Measurements from ENCODE around the gene GTPBP4.
A peak's percentile ranks its signal among the peaks of the same experiment; 100 is the strongest.
"Not testable (repeated sequence)": the region's sequence is repeated elsewhere in the genome, so short reads cannot be mapped to it uniquely, and the experiment has no call there.

Gene GTPBP4

DNA sequence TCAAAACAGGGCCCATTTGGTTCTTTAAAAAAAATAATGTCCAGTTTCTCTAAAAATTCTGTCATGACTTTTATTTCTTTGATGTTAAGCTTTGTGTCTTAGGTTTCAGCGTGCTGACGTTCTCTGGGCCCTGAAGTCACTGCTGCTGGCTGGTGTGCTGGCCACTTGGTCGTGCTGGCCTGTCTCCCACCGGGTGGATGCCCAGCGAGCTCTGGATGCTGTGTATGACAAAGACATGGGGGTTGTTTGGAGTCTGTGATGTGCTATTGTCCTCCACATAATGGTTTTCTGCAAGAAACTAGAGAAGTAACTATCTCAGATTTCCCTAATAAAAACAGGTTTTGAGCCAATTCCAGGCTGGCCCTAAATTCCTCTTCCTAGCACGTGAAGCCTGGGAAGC lies 47.0 kb downstream of the GTPBP4 start:
- H3K4me3 ChIP-seq, result no peak overlapping the region
- H4K20me1 ChIP-seq, result peaks cover 13% of the 10 kb centered on the region
- 0 out of 2 replicates have a peak overlapping the region, but pooled peaks have one; percentile 3 for H3K9ac ChIP-seq
- H3K4me1 ChIP-seq, result peaks cover 63% of the 10 kb centered on the region
- TF ChIP-seq Cebpa-rat (IDR thresholded peaks at IDR 0.05), result no peak
- H3K27me3 ChIP-seq, result no peaks in the 10 kb centered on the region
- no peaks in the 10 kb centered on the region for H3K9me3 ChIP-seq
- no peak overlapping the region for H3K4me2 ChIP-seq
- H3K27ac ChIP-seq, result 0 out of 2 replicates have a peak overlapping the region, but pooled peaks have one; percentile 13
- H3K36me3 ChIP-seq, result peaks cover 34% of the 10 kb centered on the region

- H3K36me3 ChIP-seq, result peaks cover 44% of the 10 kb centered on the region
- H3K4me2 ChIP-seq, result no peak overlapping the region
- no peak overlapping the region for H3K4me3 ChIP-seq
- H3K27ac ChIP-seq, result no peak overlapping the region
- H3K27me3 ChIP-seq, result no peaks in the 10 kb centered on the region
- no peaks in the 10 kb centered on the region for H3K9me3 ChIP-seq
- peaks cover 18% of the 10 kb centered on the region for H4K20me1 ChIP-seq
- TF ChIP-seq Cebpa-rat (IDR thresholded peaks at IDR 0.05), result no peak
- no peak overlapping the region for H3K9ac ChIP-seq
- peaks cover 74% of the 10 kb centered on the region for H3K4me1 ChIP-seq
Measured at GRCh38 chr10:1036341-1036791, 48.1 kb downstream of the GTPBP4 start.

DNA sequence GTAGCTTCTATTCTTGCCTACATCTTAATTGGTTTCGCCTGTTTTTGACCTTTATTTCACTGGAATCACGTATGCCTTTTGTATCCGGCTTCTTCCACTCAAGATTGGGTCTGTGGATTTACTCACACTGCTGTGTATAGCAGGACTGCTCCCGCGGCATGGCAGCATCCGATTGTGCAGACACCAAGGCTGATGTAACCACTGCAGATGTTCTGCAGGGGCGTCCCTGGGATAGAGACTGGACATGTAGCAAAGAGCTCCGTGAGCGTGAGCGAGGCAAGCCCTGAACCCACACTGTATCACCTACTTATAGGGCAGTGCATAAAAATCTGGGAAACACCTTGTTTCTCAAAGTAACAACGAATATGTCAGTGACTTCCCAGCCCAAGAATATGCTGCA lies 48.9 kb downstream of the GTPBP4 start:
- no peak overlapping the region for H3K4me3 ChIP-seq
- peaks cover 18% of the 10 kb centered on the region for H4K20me1 ChIP-seq
- no peak overlapping the region for H3K27ac ChIP-seq
- H3K9ac ChIP-seq, result no peak overlapping the region
- H3K9me3 ChIP-seq, result no peaks in the 10 kb centered on the region
- H3K36me3 ChIP-seq, result peaks cover 52% of the 10 kb centered on the region
- TF ChIP-seq Cebpa-rat (IDR thresholded peaks at IDR 0.05), result no peak
- no peaks in the 10 kb centered on the region for H3K27me3 ChIP-seq
- H3K4me2 ChIP-seq, result no peak overlapping the region
- peaks cover 77% of the 10 kb centered on the region for H3K4me1 ChIP-seq

GRCh38 chr10:1038769-1039168 lies 50.5 kb downstream of the GTPBP4 start:
- H3K9me3 ChIP-seq, H3K4me3 ChIP-seq, H3K27me3 ChIP-seq, H3K27ac ChIP-seq, H3K9ac ChIP-seq: not testable (repeated sequence)
- H3K4me1 ChIP-seq, result peaks cover 74% of the 10 kb centered on the region
- H3K4me2 ChIP-seq, result peak overlapping the region; percentile 50
- H3K36me3 ChIP-seq, result peaks cover 57% of the 10 kb centered on the region
- H4K20me1 ChIP-seq, result peaks cover 18% of the 10 kb centered on the region

DNA sequence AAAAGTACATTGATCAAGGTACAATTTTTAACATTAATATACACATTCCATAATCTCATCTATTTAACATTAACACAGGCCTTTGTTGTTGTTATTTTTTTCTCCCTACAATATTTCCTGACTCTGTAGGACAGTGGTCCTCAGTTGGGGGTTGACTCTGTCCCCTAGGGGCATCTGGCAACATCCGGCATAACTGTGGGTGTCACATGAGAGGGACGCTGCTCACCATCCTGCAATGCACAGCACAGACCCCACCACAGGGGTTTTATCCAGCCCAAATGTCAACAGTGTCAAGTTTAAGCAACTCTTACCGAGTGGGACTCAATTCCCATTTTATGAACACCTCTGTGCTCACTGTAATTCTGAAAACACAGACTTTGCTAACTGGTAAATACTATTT lies 51.9 kb downstream of the GTPBP4 start:
- no peaks in the 10 kb centered on the region for H3K9me3 ChIP-seq
- no peak for TF ChIP-seq Cebpa-rat (IDR thresholded peaks at IDR 0.05)
- H3K4me2 ChIP-seq, result peak overlapping the region; percentile 81
- peak overlapping the region; percentile 59 for H3K9ac ChIP-seq
- H3K4me3 ChIP-seq, result peak overlapping the region; percentile 45; the same call in 1 of the 2 replicates
- H3K27ac ChIP-seq, result peak overlapping the region; percentile 40
- peaks cover 57% of the 10 kb centered on the region for H3K36me3 ChIP-seq
- no peaks in the 10 kb centered on the region for H3K27me3 ChIP-seq
- H4K20me1 ChIP-seq, result peaks cover 21% of the 10 kb centered on the region
- peaks cover 85% of the 10 kb centered on the region for H3K4me1 ChIP-seq

GRCh38 chr10:1041514-1041913 lies 53.3 kb downstream of the GTPBP4 start:
- Histone ChIP-seq H3K4me1 (peaks cover 87% of the 10 kb centered on the region), H4K20me1 (peaks cover 34% of the 10 kb centered on the region), H3K27me3 (no peaks in the 10 kb centered on the region), H3K4me3 (no peak overlapping the region), H3K36me3 (peaks cover 54% of the 10 kb centered on the region), H3K4me2 (peak overlapping the region; percentile 93), H3K9me3 (no peaks in the 10 kb centered on the region), H3K27ac (peak overlapping the region; percentile 40; the same call in 1 of the 2 replicates), H3K9ac (no peak overlapping the region)
- TF ChIP-seq Cebpa-rat (IDR thresholded peaks at IDR 0.05), result no peak

DNA sequence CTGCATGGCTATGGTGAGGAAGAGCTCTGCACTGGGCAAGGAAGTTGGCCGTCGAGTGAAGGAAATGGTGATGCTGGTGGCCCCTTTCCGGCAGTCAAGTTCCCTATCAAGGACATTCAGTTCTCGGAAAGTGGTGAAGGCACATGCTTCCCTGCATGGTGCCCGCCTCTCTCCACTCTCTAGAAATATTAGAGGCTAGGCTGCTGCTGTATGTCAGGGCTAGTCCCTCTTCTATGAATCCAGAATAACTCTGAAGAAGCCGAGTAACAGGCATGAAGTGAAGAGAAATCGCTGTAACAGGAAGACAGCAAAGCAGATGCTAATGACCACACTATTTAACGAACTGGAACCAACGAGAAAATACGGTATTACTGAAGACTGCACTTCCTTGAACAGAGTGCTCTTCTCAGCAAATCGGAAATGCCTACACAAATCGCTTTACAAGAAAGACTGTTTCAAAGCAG lies 55.3 kb downstream of the GTPBP4 start:
- Histone ChIP-seq H4K20me1 (peaks cover 47% of the 10 kb centered on the region), H3K36me3 (peaks cover 35% of the 10 kb centered on the region), H3K4me3 (peak overlapping the region; percentile 60), H3K27ac (peak overlapping the region; percentile 90), H3K27me3 (no peaks in the 10 kb centered on the region), H3K9me3 (no peaks in the 10 kb centered on the region), H3K4me2 (peak overlapping the region; percentile 93), H3K9ac (peak overlapping the region; percentile 77), H3K4me1 (peaks cover 81% of the 10 kb centered on the region)
- no peak for TF ChIP-seq Cebpa-rat (IDR thresholded peaks at IDR 0.05)

DNA sequence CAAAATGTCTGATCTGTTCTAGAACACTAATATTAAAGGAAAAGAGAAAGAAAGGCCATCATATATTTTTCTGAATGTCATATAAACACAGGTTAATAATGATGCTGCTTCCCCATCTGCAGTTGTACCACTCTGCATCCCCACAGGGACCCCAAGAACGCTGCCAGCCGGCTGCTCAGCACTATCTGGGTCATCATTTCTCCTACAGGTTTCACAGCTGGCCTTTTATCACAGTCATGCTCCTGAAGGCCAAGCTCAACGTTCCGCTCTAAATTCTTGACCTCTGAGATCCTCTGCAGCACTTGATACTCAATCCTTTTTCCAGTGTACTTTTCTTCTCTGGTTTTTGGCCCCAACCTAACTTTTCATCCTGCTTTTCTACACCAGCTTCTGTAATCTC lies 55.9 kb downstream of the GTPBP4 start:
- Histone ChIP-seq H4K20me1 (peaks cover 44% of the 10 kb centered on the region), H3K4me1 (peaks cover 75% of the 10 kb centered on the region), H3K9me3 (no peaks in the 10 kb centered on the region), H3K9ac (peak overlapping the region; percentile 77), H3K4me2 (peak overlapping the region; percentile 93), H3K36me3 (peaks cover 30% of the 10 kb centered on the region), H3K27ac (peak overlapping the region; percentile 90), H3K27me3 (no peaks in the 10 kb centered on the region), H3K4me3 (peak overlapping the region; percentile 60)
- TF ChIP-seq Cebpa-rat (IDR thresholded peaks at IDR 0.05), result no peak

- peaks cover 67% of the 10 kb centered on the region for H3K4me1 ChIP-seq
- TF ChIP-seq Cebpa-rat (IDR thresholded peaks at IDR 0.05), result no peak
- no peaks in the 10 kb centered on the region for H3K27me3 ChIP-seq
- H3K9me3 ChIP-seq, result no peaks in the 10 kb centered on the region
- H3K4me3 ChIP-seq, result peak overlapping the region; percentile 60
- H4K20me1 ChIP-seq, result peaks cover 42% of the 10 kb centered on the region
- peak overlapping the region; percentile 90 for H3K27ac ChIP-seq
- H3K4me2 ChIP-seq, result peak overlapping the region; percentile 93
- H3K36me3 ChIP-seq, result peaks cover 25% of the 10 kb centered on the region
- peak overlapping the region; percentile 77 for H3K9ac ChIP-seq
Measured at GRCh38 chr10:1044964-1045363, 56.7 kb downstream of the GTPBP4 start.

DNA sequence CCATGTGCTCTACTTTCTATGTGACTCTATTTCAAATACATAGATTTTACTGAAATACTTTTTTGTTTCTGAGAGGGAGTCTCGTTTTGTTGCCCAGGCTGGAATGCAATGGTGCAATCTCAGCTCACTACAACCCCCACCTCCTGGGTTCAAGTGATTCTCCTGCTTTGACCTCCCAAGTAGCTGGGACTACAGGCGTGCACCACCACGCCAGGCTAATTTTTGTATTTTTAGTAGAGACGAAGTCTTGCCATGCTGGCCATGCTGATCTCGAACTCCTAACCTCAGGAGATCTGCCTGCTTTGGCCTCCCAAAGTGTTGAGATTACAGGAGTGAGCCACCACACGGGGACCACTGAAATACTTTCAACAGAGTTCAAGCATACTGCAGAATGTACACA lies 57.2 kb downstream of the GTPBP4 start:
- peak overlapping the region; percentile 93 for H3K4me2 ChIP-seq
- TF ChIP-seq Cebpa-rat (IDR thresholded peaks at IDR 0.05), result no peak
- peaks cover 42% of the 10 kb centered on the region for H4K20me1 ChIP-seq

More for the DNA sequence above, 57.2 kb downstream of the GTPBP4 start:
- Histone ChIP-seq H3K4me3 (peak overlapping the region; percentile 60), H3K36me3 (peaks cover 21% of the 10 kb centered on the region), H3K4me1 (peaks cover 67% of the 10 kb centered on the region), H3K9me3 (no peaks in the 10 kb centered on the region), H3K9ac (peak overlapping the region; percentile 77), H3K27me3 (no peaks in the 10 kb centered on the region), H3K27ac (peak overlapping the region; percentile 90)

All from BLaER1 (cell line).